Measurements from ENCODE around the gene TRMT6. TPM values are rescaled to one million over a fixed set of nuclear protein-coding genes. Genes with fewer than 3 reads are reported as not detected.

TRMT6 gene, protein sequence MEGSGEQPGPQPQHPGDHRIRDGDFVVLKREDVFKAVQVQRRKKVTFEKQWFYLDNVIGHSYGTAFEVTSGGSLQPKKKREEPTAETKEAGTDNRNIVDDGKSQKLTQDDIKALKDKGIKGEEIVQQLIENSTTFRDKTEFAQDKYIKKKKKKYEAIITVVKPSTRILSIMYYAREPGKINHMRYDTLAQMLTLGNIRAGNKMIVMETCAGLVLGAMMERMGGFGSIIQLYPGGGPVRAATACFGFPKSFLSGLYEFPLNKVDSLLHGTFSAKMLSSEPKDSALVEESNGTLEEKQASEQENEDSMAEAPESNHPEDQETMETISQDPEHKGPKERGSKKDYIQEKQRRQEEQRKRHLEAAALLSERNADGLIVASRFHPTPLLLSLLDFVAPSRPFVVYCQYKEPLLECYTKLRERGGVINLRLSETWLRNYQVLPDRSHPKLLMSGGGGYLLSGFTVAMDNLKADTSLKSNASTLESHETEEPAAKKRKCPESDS
- 29.2 to 37.3 TPM (median 31.9 TPM) in 5 replicates for total RNA-seq (2022; extraction: Qiagen RNA extraction; ENCODE audit: low read depth)

DNA sequence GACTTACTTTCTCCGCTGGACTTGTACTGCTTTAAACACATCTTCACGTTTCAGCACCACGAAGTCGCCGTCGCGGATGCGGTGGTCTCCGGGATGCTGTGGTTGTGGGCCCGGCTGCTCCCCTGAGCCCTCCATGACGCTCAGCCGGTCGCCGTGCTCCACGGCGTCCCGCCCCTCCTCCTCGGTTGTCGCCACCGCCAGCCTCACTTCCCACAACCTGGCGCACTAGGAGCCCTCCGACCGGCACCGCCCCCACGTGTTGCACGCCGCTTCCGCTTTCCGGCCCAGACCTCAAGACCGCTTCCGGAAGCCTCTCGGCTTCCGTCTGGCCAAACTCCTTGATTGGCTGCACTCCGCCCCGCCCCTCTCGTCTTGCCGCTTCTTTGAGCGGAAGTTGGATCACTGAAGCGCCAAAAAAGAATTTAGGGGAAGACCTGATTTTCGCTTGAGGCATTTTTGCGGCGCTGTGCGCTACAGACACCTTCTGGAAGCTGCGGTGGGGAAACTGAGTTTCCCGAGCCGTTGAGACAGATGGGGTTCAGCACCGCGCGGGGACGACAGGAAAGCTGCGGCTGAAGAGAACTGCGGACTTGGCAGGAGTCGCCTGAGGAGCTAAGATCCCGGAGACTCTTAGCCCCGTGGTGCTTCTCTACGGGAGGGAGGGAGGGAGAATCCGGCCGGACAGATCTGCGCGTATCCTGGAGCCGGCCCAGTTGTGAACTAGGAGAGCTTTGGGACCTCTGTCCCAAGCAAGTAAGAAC is at the start of gene TRMT6, which contains the start of gene MCM8:
TRMT6 (minus strand) TSS at position 263 of the 761 bp plus-strand sequence; CDS start at position 135, 128 bp downstream.
MCM8 (plus strand) TSS at position 382 of the 761 bp plus-strand sequence. CDS start 1,364 bp downstream, outside the sequence.

Other genes with a start within 250 kb of the TRMT6 start
- 5.9 to 7.9 TPM (median 7.2 TPM) in 5 replicates for gene SHLD1, start 200.1 kb downstream of the TRMT6 start, total RNA-seq (2022; extraction: Qiagen RNA extraction; ENCODE audit: low read depth)
- gene CHGB, start 39.0 kb downstream of the TRMT6 start, total RNA-seq (2022; extraction: Qiagen RNA extraction; ENCODE audit: low read depth) = 2.4 to 3.6 TPM (median 2.8 TPM) in 5 replicates
- gene MCM8, start 119 bp upstream of the TRMT6 start, total RNA-seq (2022; extraction: Qiagen RNA extraction; ENCODE audit: low read depth) = 17.1 to 24.0 TPM (median 21.2 TPM) in 5 replicates
- gene CRLS1, start 55.6 kb upstream of the TRMT6 start, total RNA-seq (2022; extraction: Qiagen RNA extraction; ENCODE audit: low read depth) = 43.1 to 73.9 TPM (median 67.4 TPM) in 5 replicates
- 0.02 TPM in 1 of 5 replicates, not detected in the others for gene LRRN4, start 103.5 kb upstream of the TRMT6 start, total RNA-seq (2022; extraction: Qiagen RNA extraction; ENCODE audit: low read depth)
- 16.3 to 20.6 TPM (median 17.5 TPM) in 5 replicates for gene FERMT1, start 172.5 kb upstream of the TRMT6 start, total RNA-seq (2022; extraction: Qiagen RNA extraction; ENCODE audit: low read depth)

All from A549 treated with CpdA at 1 μM for 4 hours (cell line).